H1 (cell line): ENCODE results near the gene MAGI2. TPM values are rescaled to one million over a fixed set of nuclear protein-coding genes. Genes with fewer than 3 reads are reported as not detected.

Source experiments
- BACH1 ChIP-seq: IDR thresholded peaks from 2 replicates; pipeline ENCODE4 v1.6.1; 2012; ENCODE audit warnings: low read length, improper control_type of control experiment
- BCL11A ChIP-seq, 2 experiments: IDR thresholded peaks; one replicate each; pipeline ENCODE4 v1.6.1; 2011; ENCODE audit warnings: low read depth in 2 of 2, low read length in 2 of 2, mild to moderate bottlenecking in 2 of 2
- CHD7 ChIP-seq: fragments of 300-600 bp; sonication (generic); IDR thresholded peaks from 2 replicates; pipeline ENCODE4 v1.7.1; 2012; ENCODE audit warnings: low read length, moderate library complexity, mild to moderate bottlenecking, inconsistent platforms; ENCODE audit not compliant: insufficient replicate concordance
- KDM5A ChIP-seq: fragments of 200-600 bp; IDR thresholded peaks from 2 replicates; pipeline ENCODE4 v1.7.1; 2012; ENCODE audit warnings: mild to moderate bottlenecking, low read length, inconsistent platforms, mixed read lengths
- MAFK ChIP-seq: IDR thresholded peaks from 2 replicates; pipeline ENCODE4 v1.6.1; 2012; ENCODE audit warnings: low read depth, mild to moderate bottlenecking, improper control_type of control experiment, low read length
- NRF1 ChIP-seq: IDR thresholded peaks from 2 replicates; pipeline ENCODE4 v1.6.1; 2011; ENCODE audit warnings: mild to moderate bottlenecking, low read depth, low read length, improper control_type of control experiment
- POU5F1 ChIP-seq: IDR thresholded peaks from 2 replicates; pipeline ENCODE4 v1.6.1; 2011; ENCODE audit warnings: low read depth, mild to moderate bottlenecking, low read length, moderate library complexity
- SIX5 ChIP-seq: IDR thresholded peaks from 2 replicates; pipeline ENCODE4 v1.6.1; 2011; ENCODE audit warnings: mild to moderate bottlenecking, low read depth, low read length
- SP1 ChIP-seq: IDR thresholded peaks from 2 replicates; pipeline ENCODE4 v1.6.1; 2011; ENCODE audit warnings: low read depth, low read length
- SP2 ChIP-seq: IDR thresholded peaks from 2 replicates; pipeline ENCODE4 v1.6.1; 2012; ENCODE audit warnings: mild to moderate bottlenecking, low read length, inconsistent platforms
- SRF ChIP-seq: IDR thresholded peaks from 2 replicates; pipeline ENCODE4 v1.6.1; 2011; ENCODE audit warnings: mild to moderate bottlenecking, low read depth, low read length, moderate library complexity
- polyA plus RNA-seq, 7 experiments: library from polyadenylated mRNA; depleted of rRNA in 3 of 7; stranded (reverse) in 5 of 7; unstranded in 2 of 7; fragments of >200 nt in 5 of 7; fragments of 200-250 nt in 2 of 7; gene quantifications; 1 replicate in 5 of 7; 2 replicates in 1 of 7; 4 replicates in 1 of 7; pipeline versions ENCODE4 v1.2.1 to v1.2.3, GENCODE V29; 2011 to 2013; ENCODE audit warnings: missing spikeins in 2 of 7, mixed read lengths in 2 of 7
- total RNA-seq: library from RNA; stranded (reverse); fragmentation: NEBNext Ultra II Directional; extraction: Animal tissue kit (Norgen Biotek cat#: 25700); gene quantifications from 2 replicates; pipeline ENCODE4 v1.2.1, GENCODE V29; 2021

MAGI2 gene
- total and polyA plus RNA-seq, 2 of the 8 experiments (the other 6 are each of a cell fraction or from before 2014, with no cell fraction given): 6.0 to 27.3 TPM

- TF ChIP-seq CHD7 (no peak), SRF (no peak), SIX5 (no peak), KDM5A (no peak), POU5F1 (no peak), SP1 (no peak), BCL11A (IDR thresholded peaks at IDR 0.05; ENCODE audit: low read depth in 2 of 2, low read length in 2 of 2) (no peak), SP2 (no peak), NRF1 (no peak), BACH1 (no peak), MAFK (no peak)
Measured at GRCh38 chr7:79497728-79498127, 44.3 kb upstream of the MAGI2 start (continued).
